Measurements from ENCODE around the gene INPP5D.

The INPP5D gene

GRCh38 chr2:233243348-233243747 is 183.2 kb downstream of the INPP5D start:
- no peak for DNase-seq (ENCODE audit: low spot score)

DNA sequence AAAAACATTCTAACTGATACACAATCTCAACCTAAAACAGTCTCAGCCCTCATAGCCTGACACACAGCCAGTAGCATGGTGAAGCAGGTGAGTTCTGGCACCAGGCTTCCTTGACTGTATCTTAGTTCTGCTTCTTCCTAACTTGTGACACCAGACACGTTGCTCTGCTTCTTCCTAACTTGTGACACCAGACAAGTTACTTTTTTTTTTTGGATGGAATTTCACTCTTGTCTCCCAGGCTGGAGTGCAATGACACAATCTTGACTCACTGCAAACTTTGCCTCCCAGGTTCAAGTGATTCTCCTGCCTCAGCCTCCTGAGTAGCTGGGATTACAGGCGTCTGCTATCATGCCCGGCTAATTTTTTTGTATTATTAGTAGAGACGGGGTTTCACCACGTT is 184.7 kb downstream of the INPP5D start:
- DNase-seq (ENCODE audit: low spot score), result peak; percentile 35

DNA sequence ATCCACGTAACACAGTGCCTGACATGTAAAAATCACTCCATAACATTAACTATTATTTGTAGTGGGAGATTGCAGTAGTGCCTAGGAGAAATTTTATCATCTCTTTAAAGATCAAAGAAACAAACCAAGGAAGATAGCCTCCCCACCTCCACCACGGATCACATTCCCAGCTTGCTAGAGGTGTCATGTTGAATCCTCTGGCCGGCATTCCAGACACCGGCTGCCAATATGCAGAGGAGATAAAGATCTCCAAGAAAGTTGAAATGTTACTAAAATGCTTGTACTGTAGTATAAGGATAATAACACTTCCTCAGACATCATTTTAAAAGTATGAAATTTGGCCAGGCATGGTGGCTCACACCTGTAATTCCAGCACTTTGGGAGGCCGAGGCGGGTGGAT is 185.3 kb downstream of the INPP5D start:
- no peak for DNase-seq (ENCODE audit: low spot score)

DNA sequence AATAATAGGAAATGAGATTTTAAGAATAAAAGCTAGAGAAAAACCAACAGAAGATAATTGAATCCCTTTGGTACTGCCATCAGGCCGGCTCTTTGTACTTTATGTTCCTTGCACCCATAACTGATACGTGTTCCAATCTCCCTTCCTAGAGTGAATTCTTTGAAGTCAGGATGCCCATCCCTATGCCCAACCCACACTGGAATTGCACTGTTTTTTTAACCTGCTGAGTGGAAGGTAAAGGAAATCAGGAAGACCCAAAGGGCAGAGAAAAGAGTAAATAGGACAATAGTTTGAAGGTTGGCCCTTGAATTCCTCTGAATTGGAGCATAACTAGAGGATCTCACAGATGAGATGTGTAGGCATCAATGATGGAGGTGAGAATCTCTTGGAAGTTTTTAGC is 187.0 kb downstream of the INPP5D start:
- peak; percentile 81 for DNase-seq (ENCODE audit: low spot score)

DNA sequence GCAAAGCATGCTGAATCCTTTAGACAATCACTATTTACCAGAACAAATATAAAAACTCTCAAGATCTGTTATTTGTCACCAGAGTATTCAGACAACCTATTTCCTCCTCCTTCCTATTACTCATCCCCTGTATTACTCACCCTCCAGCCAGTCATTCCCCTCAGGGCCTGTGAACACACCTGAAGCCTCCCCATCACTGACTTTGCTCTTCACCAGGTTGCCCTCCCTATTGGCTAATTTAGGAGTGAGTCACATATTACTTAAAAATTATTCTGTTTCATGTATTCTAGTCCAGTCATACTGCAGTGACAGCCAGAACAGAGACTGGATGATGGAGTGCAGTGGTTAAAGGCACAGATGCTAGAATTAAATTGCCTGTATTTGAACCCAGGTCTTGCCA is 187.6 kb downstream of the INPP5D start:
- DNase-seq (ENCODE audit: low spot score), result peak; percentile 95

DNA sequence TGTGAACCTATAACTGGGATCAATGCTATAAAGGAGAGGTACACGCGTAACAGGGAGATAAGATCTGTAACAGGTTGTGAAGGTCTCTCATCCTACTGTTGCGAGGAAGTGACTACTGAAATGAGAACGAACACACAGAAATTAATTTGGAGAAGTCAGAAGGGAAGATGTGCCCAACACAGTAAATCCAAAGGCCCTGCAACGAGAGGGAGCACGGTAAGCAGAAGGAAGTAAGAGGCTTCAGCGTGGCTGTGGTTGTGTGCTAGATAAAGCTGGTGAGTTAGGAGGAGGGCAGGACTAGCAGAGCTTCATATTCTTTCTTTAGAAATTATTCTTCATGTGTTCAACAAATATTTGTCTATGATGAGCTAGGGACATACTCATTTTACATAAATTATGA is 188.9 kb downstream of the INPP5D start:
- no peak for DNase-seq (ENCODE audit: low spot score)

DNA sequence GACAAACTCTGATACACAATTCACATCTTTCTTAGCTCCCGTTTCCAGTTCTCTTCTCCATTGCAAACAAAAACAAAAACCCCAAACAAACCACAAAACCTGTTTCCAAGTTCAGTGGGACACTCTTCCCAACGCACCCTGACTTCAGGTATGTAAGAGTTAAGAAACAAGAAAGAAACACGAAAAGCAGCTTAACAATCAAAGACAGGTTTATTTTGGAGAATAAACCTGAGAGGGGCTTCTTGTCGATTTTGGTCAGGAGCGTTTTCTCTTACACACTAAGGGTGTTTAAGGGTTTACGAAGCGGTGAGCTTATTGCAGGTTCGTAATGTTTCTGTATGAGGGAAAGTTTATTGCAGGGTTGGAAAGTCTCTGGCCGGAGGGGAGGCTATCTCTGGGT is 190.4 kb downstream of the INPP5D start:
- no peak for DNase-seq (ENCODE audit: low spot score)

- no peak for DNase-seq (ENCODE audit: low spot score)
Observed at GRCh38 chr2:233250985-233251305, 190.8 kb downstream of the INPP5D start.

DNA sequence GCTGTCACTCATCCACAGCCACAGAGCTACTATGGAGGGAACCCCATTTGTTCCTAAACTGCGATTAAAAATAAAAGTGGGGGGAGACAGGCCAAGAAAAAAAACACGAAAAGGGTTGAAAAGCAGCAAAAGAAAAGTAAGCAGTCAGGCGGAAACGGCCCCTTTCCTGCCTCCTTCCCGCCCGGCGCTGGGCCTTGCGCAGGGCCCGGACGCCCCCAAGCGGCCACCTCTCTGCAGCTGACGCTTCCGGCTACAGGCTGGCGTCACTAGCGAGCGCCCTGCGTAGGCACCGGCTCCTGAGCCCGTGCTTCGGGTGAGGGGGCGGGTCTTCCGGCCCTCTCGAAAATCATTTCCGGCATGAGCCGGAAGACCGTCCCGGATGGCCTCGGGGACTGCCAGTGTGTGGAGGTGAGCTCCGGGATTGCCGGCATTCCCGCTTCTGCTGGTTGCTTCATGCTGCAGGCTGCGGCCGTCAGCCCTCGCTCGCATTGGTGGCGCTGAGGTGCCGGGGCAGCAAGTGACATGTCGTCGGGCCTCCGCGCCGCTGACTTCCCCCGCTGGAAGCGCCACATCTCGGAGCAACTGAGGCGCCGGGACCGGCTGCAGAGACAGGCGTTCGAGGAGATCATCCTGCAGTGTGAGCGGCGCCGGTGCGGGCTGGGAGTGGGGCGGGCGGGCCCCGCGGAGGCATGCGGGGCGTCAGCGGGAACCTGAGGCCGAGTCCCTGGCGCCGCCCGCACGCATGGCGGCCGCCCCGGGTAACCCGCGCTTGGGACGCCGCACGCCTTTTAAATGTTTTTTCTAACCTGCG is 191.4 kb downstream of the INPP5D start, which contains the start of gene ATG16L1:
Gene ATG16L1, plus strand, starts transcription at position 368 of the 811 bp plus-strand sequence. Its CDS starts 155 bp downstream, at position 523.
- DNase-seq (ENCODE audit: low spot score), result peak; percentile 98

- no peak for DNase-seq (ENCODE audit: low spot score)
Observed at GRCh38 chr2:233252227-233252626, 192.1 kb downstream of the INPP5D start.

DNA sequence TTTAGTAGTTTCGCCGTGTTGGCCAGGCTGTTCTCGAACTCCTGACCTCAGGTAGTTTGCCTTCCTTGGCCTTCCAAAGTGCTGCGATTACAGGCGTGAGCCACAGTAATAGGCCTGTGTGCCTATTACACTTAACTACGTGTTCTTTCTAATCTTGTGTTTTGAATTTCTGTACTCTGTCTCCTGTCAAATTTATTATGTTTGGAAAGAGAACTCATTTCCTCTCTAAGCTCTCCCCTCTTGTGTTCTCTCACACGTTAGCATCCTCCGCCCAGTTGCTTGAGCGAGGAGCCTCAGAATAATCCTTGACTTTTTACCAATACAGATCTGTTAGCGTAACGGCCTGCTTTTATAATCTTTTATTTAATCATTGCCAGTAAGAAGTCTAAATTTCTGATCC is 195.0 kb downstream of the INPP5D start:
- DNase-seq (ENCODE audit: low spot score), result no peak

GRCh38 chr2:233256048-233256447 is 195.9 kb downstream of the INPP5D start:
- DNase-seq (ENCODE audit: low spot score), result no peak
